SK-N-MC (cell line): ENCODE data around the gene BTLA.
"Not testable (repeated sequence)": the region's sequence is repeated elsewhere in the genome, so short reads cannot be mapped to it uniquely, and the experiment has no call there.

Experiments
- DNase-seq: peaks from one replicate; pipeline ENCODE4 v3.0.0-alpha.2; 2011; ENCODE audit warnings: low read depth, low spot score
- H3K27ac ChIP-seq: fragments of 200-600 bp; sonication (generic); 2 replicates; pipeline ENCODE4 v1.5.1; 2016; ENCODE audit warnings: mixed run types
- H3K36me3 ChIP-seq: fragments of 200-600 bp; sonication (generic); 2 replicates; pipeline ENCODE4 v1.6.1; 2017; ENCODE audit warnings: antibody characterized with exemption, low read length, mixed read lengths; ENCODE audit not compliant: insufficient read depth
- H3K4me3 ChIP-seq: fragments of 200-600 bp; sonication (generic); 2 replicates; pipeline ENCODE4 v1.5.1; 2016
- H3K9ac ChIP-seq: fragments of 200-600 bp; sonication (generic); 2 replicates; pipeline ENCODE4 v1.8.0; 2017; ENCODE audit warnings: mixed run types, mixed read lengths; ENCODE audit not compliant: insufficient read length
- H3K9me3 ChIP-seq: fragments of 200-600 bp; sonication (generic); 2 replicates; pipeline ENCODE4 v1.6.1; 2017; ENCODE audit warnings: low read depth, mild to moderate bottlenecking, antibody characterized with exemption, low read length, moderate library complexity, mixed read lengths
- EZH2 ChIP-seq: fragments of 200-600 bp; sonication (generic); IDR thresholded peaks from one replicate; pipeline ENCODE4 v1.6.1; 2017; ENCODE audit warnings: antibody characterized with exemption
- FOXP2 ChIP-seq: optimal IDR thresholded peaks from 2 replicates; pipeline ENCODE3; 2011; ENCODE audit warnings: mild to moderate bottlenecking, moderate library complexity; ENCODE audit not compliant: insufficient read depth; ENCODE audit errors: extremely low read length, control extremely low read depth
- POLR2AphosphoS5 ChIP-seq: IDR thresholded peaks from 2 replicates; pipeline ENCODE4 v1.6.1; 2012; ENCODE audit warnings: mild to moderate bottlenecking, low read depth, low read length, borderline replicate concordance

Gene BTLA

GRCh38 chr3:112467539-112467938, 31.7 kb downstream of the BTLA start:
- H3K4me3 ChIP-seq: no peak overlapping the region
- H3K36me3 ChIP-seq: no peaks in the 10 kb centered on the region
- DNase-seq: no peak

GRCh38 chr3:112466020-112466419, 33.3 kb downstream of the BTLA start:
- Histone ChIP-seq H3K27ac (no peak overlapping the region), H3K36me3 (no peaks in the 10 kb centered on the region), H3K9me3 (no peaks in the 10 kb centered on the region), H3K4me3 (no peak overlapping the region), H3K9ac (no peak overlapping the region)
- no peak for DNase-seq
- TF ChIP-seq FOXP2 (no peak), EZH2 (no peak), POLR2AphosphoS5 (no peak)

More at GRCh38 chr3:112467539-112467938, 31.7 kb downstream of the BTLA start:
- no peak overlapping the region for H3K9ac ChIP-seq
- H3K9me3 ChIP-seq: no peaks in the 10 kb centered on the region
- no peak for TF ChIP-seq EZH2
- no peak for TF ChIP-seq FOXP2
- no peak for TF ChIP-seq POLR2AphosphoS5
- no peak overlapping the region for H3K27ac ChIP-seq

- Histone ChIP-seq H3K4me3 (no peak overlapping the region), H3K9me3 (no peaks in the 10 kb centered on the region), H3K9ac (no peak overlapping the region), H3K27ac (no peak overlapping the region), H3K36me3 (no peaks in the 10 kb centered on the region)
- no peak for DNase-seq
- TF ChIP-seq POLR2AphosphoS5 (no peak), FOXP2 (no peak), EZH2 (no peak)
Measured at GRCh38 chr3:112464264-112464663, 35.0 kb downstream of the BTLA start.

GRCh38 chr3:112463250-112463649, 36.0 kb downstream of the BTLA start:
- no peak overlapping the region for H3K27ac ChIP-seq
- no peaks in the 10 kb centered on the region for H3K9me3 ChIP-seq
- no peak overlapping the region for H3K9ac ChIP-seq
- no peak overlapping the region for H3K4me3 ChIP-seq
- no peak for DNase-seq
- no peak for TF ChIP-seq FOXP2
- no peak for TF ChIP-seq EZH2
- TF ChIP-seq POLR2AphosphoS5: no peak
- no peaks in the 10 kb centered on the region for H3K36me3 ChIP-seq

GRCh38 chr3:112461787-112462186, 37.5 kb downstream of the BTLA start:
- H3K9ac ChIP-seq, H3K4me3 ChIP-seq, DNase-seq, H3K27ac ChIP-seq, H3K9me3 ChIP-seq, H3K36me3 ChIP-seq: not testable (repeated sequence)

- no peak for DNase-seq
- Histone ChIP-seq H3K9me3 (no peaks in the 10 kb centered on the region), H3K27ac (no peak overlapping the region), H3K36me3 (no peaks in the 10 kb centered on the region), H3K4me3 (no peak overlapping the region), H3K9ac (no peak overlapping the region)
- TF ChIP-seq POLR2AphosphoS5: no peak
- no peak for TF ChIP-seq FOXP2
- no peak for TF ChIP-seq EZH2
Measured at GRCh38 chr3:112460519-112461195, 38.6 kb downstream of the BTLA start.

- no peaks in the 10 kb centered on the region for H3K9me3 ChIP-seq
- H3K4me3 ChIP-seq: no peak overlapping the region
- no peak for DNase-seq
- TF ChIP-seq POLR2AphosphoS5: no peak
- TF ChIP-seq EZH2: no peak
- TF ChIP-seq FOXP2: no peak
- H3K9ac ChIP-seq: no peak overlapping the region
- H3K36me3 ChIP-seq: no peaks in the 10 kb centered on the region
- H3K27ac ChIP-seq: no peak overlapping the region
Measured at GRCh38 chr3:112459750-112460149, 39.5 kb downstream of the BTLA start.

- Histone ChIP-seq H3K27ac (no peak overlapping the region), H3K9me3 (no peaks in the 10 kb centered on the region)
- TF ChIP-seq EZH2 (no peak), POLR2AphosphoS5 (no peak), FOXP2 (no peak)
Measured at GRCh38 chr3:112456147-112456546, 43.1 kb downstream of the BTLA start.

GRCh38 chr3:112448939-112449338, 50.3 kb downstream of the BTLA start:
- Histone ChIP-seq H3K27ac (no peak overlapping the region), H3K4me3 (no peak overlapping the region), H3K36me3 (no peaks in the 10 kb centered on the region), H3K9ac (no peak overlapping the region), H3K9me3 (no peaks in the 10 kb centered on the region)
- no peak for DNase-seq
- TF ChIP-seq EZH2: no peak
- TF ChIP-seq FOXP2: no peak
- TF ChIP-seq POLR2AphosphoS5: no peak

More at GRCh38 chr3:112456147-112456546, 43.1 kb downstream of the BTLA start:
- no peak for DNase-seq
- no peaks in the 10 kb centered on the region for H3K36me3 ChIP-seq
- no peak overlapping the region for H3K4me3 ChIP-seq
- no peak overlapping the region for H3K9ac ChIP-seq

- no peak overlapping the region for H3K9ac ChIP-seq
- no peak overlapping the region for H3K27ac ChIP-seq
- no peak for DNase-seq
- no peaks in the 10 kb centered on the region for H3K36me3 ChIP-seq
- no peak for TF ChIP-seq FOXP2
- TF ChIP-seq POLR2AphosphoS5: no peak
- TF ChIP-seq EZH2: no peak
- H3K9me3 ChIP-seq: no peaks in the 10 kb centered on the region
- peak overlapping the region; percentile 52 for H3K4me3 ChIP-seq
Measured at GRCh38 chr3:112446343-112446742, 52.9 kb downstream of the BTLA start.
